GM10248 (cell line): ENCODE data around the gene TTC27.

Source experiments
- CTCF ChIA-PET: fragments of 300-600 bp; sonication (Branson Sonifier 250); formaldehyde crosslinking; extraction: SDS; loops from one replicate; lab custom pipeline; 2021; ENCODE audit warnings: antibody characterized with exemption; lab: Yijun Ruan, JAX
- POLR2A ChIA-PET: fragments of 350-650 bp; sonication (Branson Sonifier 250); formaldehyde crosslinking; extraction: SDS; loops from one replicate; lab custom pipeline; 2020; ENCODE audit warnings: antibody characterized with exemption; lab: Yijun Ruan, JAX
- DNase-seq: peaks from one replicate; pipeline ENCODE4 v3.0.0; 2012; ENCODE audit errors: extremely low spot score
- CTCF ChIP-seq: IDR thresholded peaks from 2 replicates; pipeline ENCODE4 v1.5.1; 2012; ENCODE audit warnings: mild to moderate bottlenecking, low read depth; ENCODE audit errors: extremely low read depth, missing control alignments, control extremely low read depth

Gene TTC27

DNA sequence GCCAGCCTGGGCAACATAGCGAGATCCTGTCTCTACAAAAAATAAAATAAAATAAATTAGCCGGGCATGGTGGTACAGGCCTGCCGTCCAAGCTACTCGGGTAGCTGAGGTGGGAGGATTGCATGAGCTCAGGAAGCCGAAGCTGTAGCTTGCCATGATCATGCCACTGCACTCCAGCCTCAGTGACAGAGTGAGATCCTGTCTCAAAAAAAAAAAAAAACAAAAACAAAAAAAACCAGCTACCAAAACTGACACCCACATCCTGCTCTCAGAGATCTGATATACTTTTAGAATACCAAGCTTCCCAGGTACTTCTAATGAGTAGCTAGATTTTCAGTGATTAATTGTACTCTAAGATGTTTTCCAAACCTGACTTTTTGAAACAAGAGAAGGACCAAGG is 74.0 kb downstream of the TTC27 start:
- no peak for DNase-seq
- no peak for TF ChIP-seq CTCF
- POLR2A ChIA-PET = interaction anchor here (0.6 kb wide), 2 partner anchors 10 to 74 kb away, joined by 4 to 10 read pairs; partner anchors contain the start of gene TTC27
- CTCF ChIA-PET = interaction anchor here (0.8 to 1.4 kb wide), 3 partner anchors 11 to 15 kb away, joined by 3 to 5 read pairs (median 3); no protein-coding TSS in a partner anchor

GRCh38 chr2:32702303-32703064 is 74.6 kb downstream of the TTC27 start:
- no peak for TF ChIP-seq CTCF
- no peak for DNase-seq
- CTCF ChIA-PET = interaction anchor here (0.8 to 1.4 kb wide), 3 partner anchors 12 to 14 kb away, joined by 3 to 5 read pairs (median 3); no protein-coding TSS in a partner anchor
- POLR2A ChIA-PET = interaction anchor here (0.6 kb wide), 1 partner anchor 75 kb away, joined by 4 read pairs; the partner anchor contains the start of gene TTC27

DNA sequence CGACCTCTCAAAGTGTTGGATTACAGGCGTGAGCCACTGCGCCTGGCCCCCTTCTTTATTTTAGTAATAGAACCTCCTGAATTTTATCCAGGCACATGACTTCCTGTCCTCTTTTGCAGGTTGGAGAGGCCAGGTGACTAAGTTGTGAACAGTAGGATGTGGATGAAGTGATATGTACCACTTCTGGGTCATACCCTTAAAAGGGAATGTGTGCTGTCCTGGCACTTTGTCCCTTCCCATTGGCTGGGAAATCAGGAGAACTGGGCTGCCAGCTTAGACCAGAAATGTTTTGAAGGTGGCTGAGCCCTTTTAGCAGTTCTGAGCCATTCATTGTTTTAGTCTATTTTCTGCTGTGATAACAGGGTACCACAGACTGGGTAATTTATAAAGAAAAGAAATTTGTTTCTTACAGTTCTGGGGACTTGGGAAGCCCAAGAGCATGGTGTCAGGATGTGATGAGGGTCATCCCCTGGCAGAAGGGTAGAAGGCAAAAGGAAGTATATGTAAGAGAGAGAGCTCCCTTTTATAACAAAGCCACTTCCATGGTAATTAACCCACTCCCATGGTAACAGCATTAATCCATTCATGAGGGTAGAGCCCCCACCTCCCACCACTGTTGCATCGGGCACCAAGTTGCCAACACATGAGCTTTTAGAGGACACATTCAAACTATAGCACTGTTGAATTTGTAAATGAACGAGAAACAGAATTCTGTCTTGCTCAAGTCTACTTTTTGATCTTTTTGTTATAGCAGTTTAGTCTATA is 79.1 kb downstream of the TTC27 start:
- ChIA-PET CTCF (no interaction called here), POLR2A (no interaction called here)
- no peak for DNase-seq
- no peak for TF ChIP-seq CTCF

- POLR2A ChIA-PET = no interaction called here
- TF ChIP-seq CTCF = no peak
- CTCF ChIA-PET = interaction anchor here (1.0 kb wide), 2 partner anchors 9 to 14 kb away, joined by 3 read pairs; no protein-coding TSS in a partner anchor
- DNase-seq = no peak
Observed at GRCh38 chr2:32711219-32711618, 83.4 kb downstream of the TTC27 start.

GRCh38 chr2:32711908-32712501 is 84.2 kb downstream of the TTC27 start:
- TF ChIP-seq CTCF = no peak
- DNase-seq = no peak
- ChIA-PET CTCF (interaction anchor here (1.0 kb wide), 2 partner anchors 8 to 15 kb away, joined by 3 read pairs; no protein-coding TSS in a partner anchor), POLR2A (no interaction called here)

GRCh38 chr2:32712870-32713269 is 85.0 kb downstream of the TTC27 start:
- ChIA-PET CTCF (no interaction called here), POLR2A (no interaction called here)
- no peak for TF ChIP-seq CTCF
- DNase-seq = no peak
